Smooth muscle cell (in vitro differentiated cells): ENCODE results near the gene GJE1. TPM values are rescaled to one million over a fixed set of nuclear protein-coding genes. Genes with fewer than 3 reads are reported as not detected.
A peak's percentile ranks its signal among the peaks of the same experiment; 100 is the strongest.

Source experiments
- DNase-seq: peaks from one replicate; lab custom pipeline; 2025; ENCODE audit not compliant: unreplicated experiment; lab: John Stamatoyannopoulos, UW
- H2AFZ ChIP-seq: fragments of 200-600 bp; sonication (generic); 2 replicates; pipeline ENCODE4 v1.6.0; 2016; ENCODE audit warnings: antibody characterized with exemption, low read depth, mild to moderate bottlenecking
- H3F3A ChIP-seq: fragments of 200-600 bp; sonication (generic); 2 replicates; pipeline ENCODE4 v1.6.0; 2017; ENCODE audit warnings: antibody characterized with exemption, low read depth
- H3K27ac ChIP-seq: fragments of 200-600 bp; sonication (generic); 2 replicates; pipeline ENCODE4 v1.5.1; 2016; ENCODE audit warnings: low read depth, mild to moderate bottlenecking
- H3K27me3 ChIP-seq: fragments of 200-600 bp; sonication (generic); 2 replicates; pipeline ENCODE4 v1.6.1; 2016; ENCODE audit warnings: low read depth, mild to moderate bottlenecking
- H3K36me3 ChIP-seq: fragments of 200-600 bp; sonication (generic); 2 replicates; pipeline ENCODE4 v1.5.1; 2016; ENCODE audit warnings: low read depth
- H3K4me1 ChIP-seq: fragments of 200-600 bp; sonication (generic); 2 replicates; pipeline ENCODE4 v1.5.1; 2016; ENCODE audit warnings: low read depth
- H3K4me2 ChIP-seq: fragments of 200-600 bp; sonication (generic); 2 replicates; pipeline ENCODE4 v1.6.0; 2016; ENCODE audit warnings: mild to moderate bottlenecking
- H3K4me3 ChIP-seq: fragments of 200-600 bp; sonication (generic); 2 replicates; pipeline ENCODE4 v1.5.1; 2016; ENCODE audit warnings: mild to moderate bottlenecking
- H3K79me2 ChIP-seq: fragments of 200-600 bp; sonication (generic); 2 replicates; pipeline ENCODE4 v1.6.0; 2016; ENCODE audit warnings: low read depth, mild to moderate bottlenecking
- H3K9ac ChIP-seq: fragments of 200-600 bp; sonication (generic); 2 replicates; pipeline ENCODE4 v1.6.0; 2016; ENCODE audit warnings: low read depth
- H3K9me3 ChIP-seq: fragments of 200-600 bp; sonication (generic); replicated peaks from 2 replicates; pipeline ENCODE4 v1.5.1; 2016; ENCODE audit warnings: low read depth
- H4K20me1 ChIP-seq: fragments of 200-600 bp; sonication (generic); 2 replicates; pipeline ENCODE4 v1.6.0; 2016; ENCODE audit warnings: low read depth
- WGBS: methylation state at CpG from one replicate; pipeline ENCODE4 v1.1.7; 2016; ENCODE audit warnings: low lambda C conversion rate; 5-methylcytosine and 5-hydroxymethylcytosine counted together
- polyA plus RNA-seq: library from polyadenylated mRNA; unstranded; fragments of >200 nt; fragmentation: Nextera tagmentation; extraction: Ambion mirVana; gene quantifications from 2 replicates; pipeline ENCODE4 v1.2.1, GENCODE V29; 2016
- total RNA-seq: library from RNA; depleted of rRNA; stranded (reverse); fragments of >200 nt; gene quantifications from 2 replicates; pipeline ENCODE4 v1.2.3, GENCODE V29; 2014
- TF ChIP-seq, protein P1 (sequence below): fragments of 200-600 bp; sonication (generic); IDR thresholded peaks from 2 replicates; pipeline ENCODE4 v1.5.1; 2017; ENCODE audit warnings: borderline replicate concordance, mild to moderate bottlenecking, antibody characterized with exemption; ENCODE audit not compliant: insufficient read depth, poor library complexity, severe bottlenecking

The GJE1 gene
- total and polyA plus RNA-seq, 2 experiments from 2014 or later: not detected

DNA sequence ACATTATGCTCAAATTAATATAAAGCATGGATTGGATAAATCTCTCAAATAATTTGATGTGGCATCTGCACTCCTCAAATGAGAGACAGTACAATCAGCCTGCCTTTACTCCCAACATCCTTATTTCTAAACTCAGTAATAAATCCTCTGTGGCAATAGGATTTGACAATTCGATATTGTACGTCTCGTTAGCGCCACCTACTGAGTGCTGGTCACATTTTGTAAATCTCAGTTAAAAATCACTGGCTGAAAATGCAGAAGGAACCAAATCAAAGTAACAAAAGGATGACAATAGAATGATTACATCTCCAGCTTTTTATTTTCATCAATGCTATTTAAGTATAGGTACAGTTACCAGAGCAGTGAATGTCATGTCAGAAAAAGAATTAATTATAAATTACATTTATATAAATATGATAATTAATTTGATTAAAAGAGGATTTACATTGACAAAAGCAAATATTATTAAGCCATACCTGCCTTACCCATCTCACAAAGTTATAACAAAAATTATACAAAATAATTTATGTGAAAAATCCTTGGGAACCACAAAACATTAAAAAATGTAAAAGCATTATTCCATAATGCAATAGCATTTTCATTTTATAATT is 20.2 kb upstream of the GJE1 start:
- TF ChIP-seq, protein P1, sequence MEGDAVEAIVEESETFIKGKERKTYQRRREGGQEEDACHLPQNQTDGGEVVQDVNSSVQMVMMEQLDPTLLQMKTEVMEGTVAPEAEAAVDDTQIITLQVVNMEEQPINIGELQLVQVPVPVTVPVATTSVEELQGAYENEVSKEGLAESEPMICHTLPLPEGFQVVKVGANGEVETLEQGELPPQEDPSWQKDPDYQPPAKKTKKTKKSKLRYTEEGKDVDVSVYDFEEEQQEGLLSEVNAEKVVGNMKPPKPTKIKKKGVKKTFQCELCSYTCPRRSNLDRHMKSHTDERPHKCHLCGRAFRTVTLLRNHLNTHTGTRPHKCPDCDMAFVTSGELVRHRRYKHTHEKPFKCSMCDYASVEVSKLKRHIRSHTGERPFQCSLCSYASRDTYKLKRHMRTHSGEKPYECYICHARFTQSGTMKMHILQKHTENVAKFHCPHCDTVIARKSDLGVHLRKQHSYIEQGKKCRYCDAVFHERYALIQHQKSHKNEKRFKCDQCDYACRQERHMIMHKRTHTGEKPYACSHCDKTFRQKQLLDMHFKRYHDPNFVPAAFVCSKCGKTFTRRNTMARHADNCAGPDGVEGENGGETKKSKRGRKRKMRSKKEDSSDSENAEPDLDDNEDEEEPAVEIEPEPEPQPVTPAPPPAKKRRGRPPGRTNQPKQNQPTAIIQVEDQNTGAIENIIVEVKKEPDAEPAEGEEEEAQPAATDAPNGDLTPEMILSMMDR: peak; percentile 91
- Histone ChIP-seq H3K27ac (no peak overlapping the region), H3K9ac (no peak overlapping the region), H2AFZ (no peak overlapping the region), H3K9me3 (no peaks in the 10 kb centered on the region), H3K27me3 (no peaks in the 10 kb centered on the region), H3F3A (no peaks in the 10 kb centered on the region), H3K4me1 (no peaks in the 10 kb centered on the region), H4K20me1 (no peaks in the 10 kb centered on the region), H3K36me3 (no peaks in the 10 kb centered on the region), H3K4me3 (no peak overlapping the region), H3K79me2 (no peaks in the 10 kb centered on the region), H3K4me2 (no peak overlapping the region)
- 0% methylated on average over 4 of the region's 4 CpGs for WGBS
- peak; percentile 2 for DNase-seq

DNA sequence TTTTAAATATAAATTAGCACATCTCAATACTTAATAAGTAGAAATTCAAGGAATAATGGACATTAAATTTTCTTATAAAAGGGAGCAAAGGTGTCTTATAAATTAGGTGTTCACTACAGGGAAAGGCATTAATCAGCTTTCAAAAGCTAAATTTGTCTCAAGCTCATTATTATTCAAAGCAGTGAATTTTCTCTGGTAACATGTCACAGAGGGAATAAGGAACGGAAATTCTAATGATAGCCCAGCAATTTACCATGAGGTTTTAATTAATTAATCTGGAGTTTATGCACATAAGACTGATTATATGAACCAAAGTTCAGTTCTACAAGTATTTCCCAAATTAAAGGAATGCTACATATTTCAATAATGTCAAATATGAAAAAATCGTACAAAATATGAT is 15.4 kb upstream of the GJE1 start:
- Histone ChIP-seq H3K4me3 (no peak overlapping the region), H4K20me1 (no peaks in the 10 kb centered on the region), H3K9me3 (no peaks in the 10 kb centered on the region), H3K79me2 (no peaks in the 10 kb centered on the region), H3K4me2 (no peak overlapping the region), H3K4me1 (no peaks in the 10 kb centered on the region), H3K9ac (no peak overlapping the region), H3K27ac (no peak overlapping the region), H3F3A (no peaks in the 10 kb centered on the region), H2AFZ (no peak overlapping the region), H3K36me3 (no peaks in the 10 kb centered on the region), H3K27me3 (no peaks in the 10 kb centered on the region)
- no peak for DNase-seq
- WGBS: 93% methylated on average over 2 of the region's 2 CpGs
- TF ChIP-seq, protein P1: no peak

DNA sequence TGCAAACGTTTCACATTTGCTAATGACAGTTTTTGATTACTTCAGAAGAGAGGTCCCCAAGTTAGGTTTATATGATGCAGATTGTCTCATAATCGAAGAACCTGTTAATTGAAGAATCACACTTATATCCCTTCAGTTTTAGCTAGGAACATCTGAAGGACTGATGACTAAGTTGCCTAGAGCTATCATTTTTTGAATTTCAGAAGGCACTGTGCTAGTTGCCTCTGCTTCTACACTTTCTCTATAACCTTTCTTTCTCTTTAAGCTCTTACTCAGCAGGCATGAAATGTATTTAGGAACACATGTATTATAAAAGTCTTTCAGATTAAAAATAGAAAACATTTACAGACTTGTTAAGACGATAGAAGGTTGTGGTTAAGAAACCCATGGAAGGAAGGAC is 14.4 kb upstream of the GJE1 start:
- 89% methylated on average over 3 of the region's 3 CpGs for WGBS
- no peak for DNase-seq
- H4K20me1 ChIP-seq: no peaks in the 10 kb centered on the region
- no peak overlapping the region for H3K4me3 ChIP-seq
- no peaks in the 10 kb centered on the region for H3K27me3 ChIP-seq
- H3K4me2 ChIP-seq: no peak overlapping the region
- H3K9me3 ChIP-seq: no peaks in the 10 kb centered on the region
- TF ChIP-seq, protein P1: no peak
- no peak overlapping the region for H3K27ac ChIP-seq
- H3F3A ChIP-seq: no peaks in the 10 kb centered on the region
- no peaks in the 10 kb centered on the region for H3K79me2 ChIP-seq
- no peak overlapping the region for H2AFZ ChIP-seq
- no peaks in the 10 kb centered on the region for H3K4me1 ChIP-seq
- no peak overlapping the region for H3K9ac ChIP-seq
- no peaks in the 10 kb centered on the region for H3K36me3 ChIP-seq

DNA sequence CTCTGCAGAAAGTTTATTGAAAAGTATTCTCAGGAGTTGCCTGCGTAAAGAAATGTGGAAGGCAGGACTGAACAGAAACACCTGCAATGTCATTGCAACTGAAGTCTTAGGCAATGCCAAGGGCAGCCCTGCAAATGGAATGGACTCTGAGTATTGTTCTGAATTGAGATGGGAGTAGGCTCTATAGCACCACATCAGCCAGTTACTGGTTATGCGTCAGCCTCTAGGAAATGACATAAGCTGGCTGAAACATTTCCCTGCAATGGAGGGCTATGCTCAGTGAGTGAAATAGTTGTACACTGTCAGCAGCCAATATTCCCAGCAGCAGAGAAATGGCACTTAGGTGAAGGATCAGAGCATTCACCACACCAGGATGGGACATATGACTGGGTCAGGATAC is 13.8 kb upstream of the GJE1 start:
- no peaks in the 10 kb centered on the region for H3K27me3 ChIP-seq
- H3K4me1 ChIP-seq: no peaks in the 10 kb centered on the region
- H3K4me2 ChIP-seq: no peak overlapping the region
- no peak overlapping the region for H3K9ac ChIP-seq
- H3K4me3 ChIP-seq: no peak overlapping the region
- WGBS: 96% methylated on average over 2 of the region's 2 CpGs
- TF ChIP-seq, protein P1: no peak
- no peak for DNase-seq
- no peaks in the 10 kb centered on the region for H3K79me2 ChIP-seq
- H3K9me3 ChIP-seq: no peaks in the 10 kb centered on the region
- H3K27ac ChIP-seq: no peak overlapping the region
- H3F3A ChIP-seq: no peaks in the 10 kb centered on the region
- no peaks in the 10 kb centered on the region for H3K36me3 ChIP-seq
- H4K20me1 ChIP-seq: no peaks in the 10 kb centered on the region
- H2AFZ ChIP-seq: no peak overlapping the region
